HG03135 (cell line): Measurements from ENCODE around the gene XRN2.

Experiments
- ATAC-seq: cut with Tn5 transposase; IDR thresholded peaks from one replicate; pipeline ENCODE4 v1.9.1; 2021; ENCODE audit warnings: mild to moderate bottlenecking, moderate library complexity; ENCODE audit not compliant: unreplicated experiment

XRN2 gene

DNA sequence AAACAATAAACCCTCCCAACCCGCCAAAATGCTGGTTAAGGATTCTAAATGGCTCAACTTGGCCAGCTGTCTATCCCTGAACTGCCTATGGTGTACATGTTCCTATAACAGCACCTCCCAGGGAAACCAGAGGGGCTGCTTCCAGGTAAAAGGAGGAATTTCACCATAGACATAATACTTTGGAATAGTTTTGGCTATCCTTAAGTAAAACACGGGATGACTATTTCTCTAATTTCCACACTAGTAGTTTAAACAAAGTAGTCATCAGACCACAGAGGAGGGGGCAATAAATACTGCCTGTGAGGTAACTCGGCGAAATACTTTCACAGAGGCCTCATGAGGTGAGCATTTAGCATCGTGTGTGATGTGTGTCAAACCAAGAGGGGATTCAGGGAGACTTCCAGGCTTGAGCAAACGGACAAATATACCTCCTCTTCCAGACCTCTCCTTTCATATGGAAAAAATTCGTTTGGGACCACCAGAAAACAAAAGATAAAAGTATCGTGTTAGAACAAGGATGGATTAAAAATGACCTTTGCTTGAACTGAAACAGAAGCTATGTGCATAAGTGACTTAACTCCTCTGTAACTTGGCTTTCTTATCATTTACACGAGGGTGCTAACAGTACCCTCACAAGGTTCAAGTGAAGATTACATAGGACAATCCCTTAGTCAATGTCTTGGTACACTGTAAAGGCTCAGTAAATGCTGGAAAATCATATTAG lies 1.0 kb upstream of the XRN2 start:
- no peak for ATAC-seq

DNA sequence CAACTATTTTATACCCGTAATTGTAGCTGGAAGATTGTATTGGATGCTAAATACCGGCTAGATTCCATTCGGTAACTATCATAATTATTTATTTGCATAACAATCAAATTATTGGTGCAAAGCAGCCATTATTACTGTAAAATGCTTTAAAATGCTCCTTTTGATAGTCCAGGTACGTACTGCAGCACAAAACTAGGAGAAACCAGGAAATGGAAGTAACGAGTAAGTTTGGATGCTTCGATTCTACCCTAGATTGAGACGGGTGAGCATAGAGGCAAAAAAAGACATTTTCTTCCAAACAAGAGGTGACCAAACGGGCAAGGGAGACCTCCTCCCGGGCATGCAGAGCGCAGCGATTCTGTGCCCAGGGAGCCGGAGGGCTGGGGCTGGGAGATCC lies 469 bp upstream of the XRN2 start:
- ATAC-seq, result peak; percentile 6

DNA sequence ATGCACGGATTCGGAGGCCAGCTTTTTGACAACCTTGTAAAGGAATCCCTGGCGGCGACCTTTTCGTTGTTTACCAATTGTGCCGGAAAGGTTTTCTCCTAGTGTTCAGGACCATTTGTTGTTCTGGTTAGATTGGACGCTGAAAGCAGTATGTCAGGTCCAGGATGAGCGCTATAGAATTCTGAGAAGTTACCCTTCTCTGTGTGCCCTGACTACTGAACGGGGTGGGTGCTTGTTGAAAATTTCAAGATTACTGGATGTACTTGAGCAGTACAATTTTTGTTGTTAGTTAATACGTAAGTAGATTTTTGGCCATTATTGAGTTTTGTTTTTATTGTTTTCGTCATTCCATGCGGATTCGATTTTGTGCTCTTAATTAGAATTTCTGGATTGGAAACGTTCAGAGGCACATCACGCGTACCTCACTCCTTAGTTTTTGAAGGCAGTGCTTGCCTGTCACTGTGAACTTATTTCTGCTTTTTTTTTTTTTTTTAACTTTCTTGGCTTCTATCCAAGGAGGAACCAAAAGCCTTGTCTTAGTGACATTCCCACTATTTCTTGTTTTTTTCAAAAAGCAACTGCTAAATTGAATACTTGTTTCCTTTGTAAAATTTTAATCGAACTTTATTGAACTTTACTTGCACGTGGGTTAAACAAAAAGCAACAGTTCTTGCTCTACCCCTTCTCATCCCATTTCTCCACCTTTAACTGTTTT lies 898 bp downstream of the XRN2 start:
- peak; percentile 3 for ATAC-seq

DNA sequence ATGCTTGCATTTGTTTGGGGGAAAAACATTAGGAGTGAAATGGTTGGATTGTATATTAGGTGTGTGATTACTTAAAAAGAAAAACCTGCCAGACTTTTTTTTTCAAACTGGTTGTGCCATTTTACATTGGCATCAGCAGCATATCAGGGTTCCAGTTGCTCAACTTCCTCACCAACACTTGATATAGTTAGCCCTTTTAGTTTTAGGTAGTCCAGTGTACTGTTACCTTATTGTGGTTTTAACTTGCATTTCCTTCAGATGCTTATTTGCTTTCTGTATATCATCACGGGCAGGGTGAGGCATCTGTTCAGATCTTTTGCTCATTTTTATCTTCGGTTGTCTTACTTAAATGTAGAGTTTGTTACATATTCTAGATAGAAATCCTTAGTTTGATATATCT lies 5.2 kb downstream of the XRN2 start:
- ATAC-seq, result no peak

DNA sequence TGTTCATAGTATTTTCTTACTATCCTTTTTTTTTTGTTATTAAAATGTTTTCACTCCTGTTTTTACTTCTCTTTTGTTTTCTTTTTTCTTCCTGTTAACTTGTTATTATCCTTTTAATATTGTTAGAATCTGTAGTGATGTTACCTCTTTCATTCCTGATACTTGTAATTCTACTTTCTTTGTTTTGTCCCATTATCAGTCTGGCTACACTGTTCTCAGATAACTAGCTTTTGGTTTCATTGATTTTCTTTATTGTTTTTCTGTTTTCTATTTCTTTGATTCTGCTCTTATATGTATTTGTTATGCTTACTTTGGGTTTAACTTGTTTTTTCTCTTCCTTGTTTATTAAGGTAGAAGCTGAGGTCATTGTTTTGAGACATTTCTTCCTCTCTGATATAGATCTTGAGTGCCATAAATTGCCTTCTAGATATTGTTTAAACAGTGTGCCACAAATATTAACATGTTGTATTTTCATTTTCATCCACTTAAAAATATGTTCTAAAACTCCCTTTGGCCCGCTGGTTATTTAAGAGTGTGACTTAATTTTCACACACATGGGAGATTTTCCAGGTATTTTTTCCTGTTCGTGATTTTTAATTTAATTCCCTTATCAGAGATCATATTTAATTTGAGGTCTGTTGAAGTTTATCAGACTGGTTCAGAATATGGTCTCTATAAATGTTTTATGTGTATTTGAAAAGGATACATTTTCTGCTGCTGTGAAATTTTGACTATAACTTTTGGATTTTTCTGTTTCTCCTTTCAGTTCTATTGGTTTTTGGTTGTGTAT lies 6.7 kb downstream of the XRN2 start:
- no peak for ATAC-seq

DNA sequence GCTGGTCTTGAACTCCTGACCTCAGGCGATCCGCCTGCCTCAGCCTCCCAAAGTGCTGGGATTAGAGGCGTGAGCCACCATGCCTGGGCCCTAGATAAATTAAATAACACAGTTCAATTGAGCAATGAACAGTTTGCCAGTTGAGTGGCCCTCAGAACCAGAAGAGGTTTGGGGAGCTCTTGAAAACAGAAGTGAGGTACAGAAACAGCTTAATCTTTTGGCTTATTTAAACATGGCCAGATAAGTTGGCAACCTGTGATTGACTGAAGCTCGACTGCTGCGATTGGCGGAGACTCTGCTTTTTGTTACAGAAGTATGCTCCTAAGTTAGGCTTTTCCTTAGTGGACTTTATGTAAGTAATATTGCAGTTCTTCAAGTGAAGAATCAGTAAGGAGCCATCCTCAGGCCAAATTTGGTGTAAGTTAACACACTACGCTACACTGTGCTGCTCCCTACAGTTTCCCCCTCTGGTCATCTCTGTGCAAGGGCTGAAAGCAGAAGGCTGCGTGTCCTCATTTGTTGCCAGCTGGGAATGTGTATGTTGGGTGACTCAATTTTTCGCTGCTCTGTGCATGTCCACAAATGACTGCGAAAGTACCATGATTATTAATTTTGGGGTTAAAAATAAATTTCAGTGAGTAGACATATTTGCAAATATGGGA lies 9.8 kb downstream of the XRN2 start:
- ATAC-seq, result no peak

DNA sequence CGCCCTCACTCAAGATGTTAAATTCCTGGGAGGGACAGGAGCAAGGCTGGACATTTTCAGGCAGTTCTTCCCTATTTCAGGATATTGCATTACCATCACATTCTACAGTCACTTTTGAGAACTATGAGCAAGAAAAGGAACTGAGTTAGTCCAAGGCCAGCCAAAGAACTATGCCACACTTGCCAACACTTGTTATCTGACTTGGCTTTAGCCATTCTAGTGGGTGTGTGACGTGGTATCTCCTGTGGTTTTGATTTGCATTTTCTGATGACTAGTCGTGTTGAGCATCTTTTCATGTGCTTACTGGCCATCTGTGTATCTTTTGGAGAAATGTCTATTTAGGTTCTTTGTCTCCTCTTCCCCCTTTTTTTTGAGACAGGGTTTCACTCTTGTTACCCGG lies 12.0 kb downstream of the XRN2 start:
- no peak for ATAC-seq

DNA sequence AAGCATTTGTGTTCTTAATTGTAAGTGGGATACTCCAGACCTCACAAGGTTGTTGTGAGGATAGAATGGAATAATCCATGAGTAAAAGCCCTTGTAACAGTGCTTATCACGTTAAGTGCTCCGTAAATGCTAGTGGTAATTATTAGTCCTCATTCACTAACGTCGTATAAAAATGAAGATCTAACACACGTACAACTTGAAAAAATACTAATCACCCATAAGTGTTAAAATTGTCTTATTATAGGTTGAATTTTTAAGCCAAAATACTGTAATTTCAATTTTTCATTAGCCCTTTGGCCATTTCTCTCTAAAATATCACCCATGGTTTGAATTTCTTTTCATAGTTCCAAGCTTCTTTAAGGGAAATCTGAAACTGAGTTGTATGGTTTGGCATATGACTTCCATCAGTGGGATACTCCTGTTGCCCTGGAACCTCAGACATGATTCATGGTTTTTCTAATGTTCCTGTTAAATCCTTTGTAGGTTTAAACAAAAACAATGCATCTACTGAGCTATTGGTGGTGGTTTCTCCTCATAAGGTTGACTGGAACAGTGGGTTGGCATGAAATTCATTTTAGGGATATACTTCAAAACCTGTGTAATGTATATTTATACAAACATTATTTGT lies 19.1 kb downstream of the XRN2 start:
- no peak for ATAC-seq

DNA sequence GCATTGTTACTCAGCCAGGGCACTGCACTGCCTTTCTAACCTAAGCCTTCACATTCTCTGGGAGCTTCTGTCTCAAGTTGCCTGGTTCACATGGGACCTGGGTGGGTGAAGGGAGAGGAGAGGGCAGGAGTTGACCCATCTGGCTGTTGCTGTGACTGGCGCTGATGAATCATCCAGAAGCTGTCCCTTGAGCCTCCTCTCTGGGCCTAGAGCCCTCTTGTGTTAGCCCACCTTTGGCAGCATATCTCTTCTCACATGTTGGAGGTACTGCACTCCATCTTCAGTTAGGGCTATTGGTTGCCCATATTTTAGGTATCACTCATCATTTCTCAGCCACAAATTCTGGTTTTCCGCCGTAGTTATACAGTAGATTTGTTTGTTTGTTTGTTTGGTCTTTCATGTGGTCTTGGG lies 19.8 kb downstream of the XRN2 start:
- ATAC-seq, result no peak

DNA sequence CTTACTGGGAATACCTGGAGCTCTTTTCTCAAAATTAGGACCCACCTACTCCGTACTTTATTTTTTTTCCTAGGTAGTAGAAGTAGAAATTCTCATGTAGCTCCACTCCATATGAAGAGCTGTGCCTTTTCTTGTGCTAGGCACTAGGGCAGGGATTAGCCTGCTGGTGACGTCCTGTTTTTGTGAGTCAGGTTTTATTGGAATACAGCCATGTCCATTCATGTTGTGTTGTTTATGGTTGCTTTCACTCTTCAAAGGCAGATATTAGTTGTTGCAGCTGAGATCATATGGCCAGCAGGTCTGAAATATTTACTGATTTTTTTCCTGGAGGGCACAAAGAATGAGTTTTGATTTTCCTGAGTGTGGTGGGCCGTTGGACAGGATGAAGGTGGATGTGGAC lies 20.5 kb downstream of the XRN2 start:
- no peak for ATAC-seq

DNA sequence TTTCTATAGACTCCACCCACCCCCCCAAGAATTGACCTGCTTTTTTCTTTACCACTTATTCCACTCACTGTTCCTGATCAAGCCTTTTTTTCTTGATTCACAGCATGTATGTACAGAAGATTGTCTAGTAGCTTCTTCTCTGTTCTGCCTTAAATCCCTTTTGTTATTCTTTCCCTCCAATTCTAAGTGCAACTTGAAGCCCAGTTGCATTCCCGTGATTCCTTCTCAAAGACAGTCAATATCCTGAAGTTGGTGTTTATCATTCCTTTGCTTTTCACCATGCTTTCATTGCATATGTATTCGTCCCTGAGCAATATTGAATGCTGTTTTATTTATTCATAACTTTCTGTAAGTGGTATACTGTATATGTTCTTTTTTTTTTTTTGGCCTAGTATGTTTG lies 21.0 kb downstream of the XRN2 start:
- no peak for ATAC-seq

DNA sequence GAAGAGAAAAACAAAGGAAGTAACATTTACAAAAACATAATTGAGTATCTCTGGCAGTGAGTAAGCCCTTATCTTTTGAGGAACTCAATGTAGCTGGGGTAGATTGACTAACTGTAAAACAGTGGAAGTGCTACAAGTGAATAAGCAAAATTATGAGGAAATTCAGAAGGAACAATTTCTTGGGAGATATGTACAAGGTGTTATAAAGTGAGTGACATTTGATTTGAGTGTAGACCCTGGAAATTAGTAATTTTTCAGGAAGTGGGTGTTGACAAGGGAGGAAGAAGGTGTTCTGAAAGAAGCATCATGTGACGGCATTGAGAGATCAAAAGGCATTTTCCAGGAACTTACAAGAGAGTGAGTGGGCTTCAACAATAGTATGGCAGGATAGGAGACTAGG lies 22.2 kb downstream of the XRN2 start:
- no peak for ATAC-seq

DNA sequence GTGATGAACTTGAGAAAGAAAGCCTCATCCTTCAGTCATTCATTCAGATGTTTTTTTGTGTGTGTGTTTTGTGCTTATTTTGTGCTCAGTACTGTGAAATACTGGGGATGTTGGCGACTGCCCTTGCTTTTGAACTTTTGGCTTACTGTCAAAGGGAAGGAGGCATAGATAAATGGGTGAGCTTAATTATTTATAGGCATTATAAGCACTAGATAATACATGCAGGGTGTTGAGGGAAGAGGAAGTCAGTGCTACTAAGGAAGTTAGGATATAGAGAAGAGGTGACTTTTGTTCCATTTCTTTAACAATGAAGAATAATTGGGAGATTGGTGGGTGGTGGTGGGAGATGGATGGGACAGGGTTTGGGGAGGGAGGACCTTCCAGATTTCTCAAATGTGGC lies 23.6 kb downstream of the XRN2 start:
- no peak for ATAC-seq

DNA sequence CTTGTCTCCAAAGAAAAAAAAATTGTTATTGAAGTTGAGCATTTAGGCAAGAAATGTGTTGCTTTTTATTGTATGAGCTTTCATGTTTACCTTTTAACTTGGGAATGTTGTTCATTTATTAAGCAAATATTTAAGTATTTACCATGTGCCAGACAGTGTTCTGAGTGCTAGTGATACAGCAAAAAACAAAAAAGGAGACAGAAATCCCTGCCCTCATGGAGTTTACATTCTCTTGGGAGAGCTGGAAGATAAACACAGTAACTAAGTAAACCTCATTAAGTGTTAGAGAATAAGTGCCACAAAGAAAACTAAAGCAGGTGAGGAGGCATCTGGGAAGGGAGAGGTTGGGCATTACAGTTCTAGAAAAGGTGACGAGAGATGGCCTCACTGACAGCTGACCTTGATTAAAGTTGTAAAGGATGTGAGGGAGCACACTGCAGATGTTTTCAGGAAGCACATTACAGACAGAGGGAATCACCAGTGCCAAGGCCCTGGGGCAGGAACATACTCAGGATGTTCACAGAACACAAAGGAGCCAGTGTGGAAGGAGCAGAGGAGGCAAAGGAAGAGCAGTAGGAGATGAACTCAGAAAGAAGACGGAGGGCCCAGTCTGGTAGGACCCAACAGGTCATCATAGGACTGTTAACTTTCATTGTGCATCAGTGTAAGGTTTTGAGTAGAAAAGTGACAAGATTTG lies 33.5 kb downstream of the XRN2 start:
- ATAC-seq, result no peak

DNA sequence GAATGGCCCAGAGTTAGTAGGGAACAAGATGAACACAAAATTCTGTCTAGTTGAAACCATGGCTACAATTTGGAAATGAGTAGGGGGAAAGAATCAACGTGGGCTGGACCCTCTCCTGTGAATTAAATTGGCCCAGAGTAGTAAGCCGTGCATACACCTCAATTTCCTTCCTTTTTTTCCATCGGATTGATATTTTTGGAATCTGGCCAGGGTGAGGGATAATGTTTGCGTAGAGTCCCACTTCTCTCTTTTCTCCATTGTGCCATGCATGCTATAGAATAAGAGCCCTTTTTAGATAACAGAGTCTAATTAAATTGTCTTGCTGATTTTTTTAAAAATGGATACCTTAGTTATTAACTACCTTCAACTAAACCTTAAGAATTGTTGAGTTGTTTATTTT lies 35.2 kb downstream of the XRN2 start:
- no peak for ATAC-seq

DNA sequence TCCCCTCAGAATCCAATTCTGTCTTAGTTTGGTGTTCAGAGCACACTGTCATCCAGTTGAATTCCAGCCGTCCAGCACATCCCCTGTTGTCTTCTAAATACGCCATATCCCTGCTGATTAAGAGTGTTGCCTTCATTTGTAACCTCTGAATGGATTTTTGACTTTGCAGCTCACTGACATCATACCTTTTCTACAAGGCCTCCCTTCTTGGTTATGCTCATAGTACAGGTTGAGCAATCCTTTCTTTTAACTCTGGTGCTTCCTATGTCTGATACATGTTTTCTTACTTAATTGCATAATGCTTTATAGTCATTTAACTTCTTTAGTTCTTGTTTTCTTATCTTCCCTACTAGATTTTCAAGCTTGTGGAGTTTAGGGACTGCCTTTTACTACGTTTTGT lies 36.4 kb downstream of the XRN2 start:
- no peak for ATAC-seq

DNA sequence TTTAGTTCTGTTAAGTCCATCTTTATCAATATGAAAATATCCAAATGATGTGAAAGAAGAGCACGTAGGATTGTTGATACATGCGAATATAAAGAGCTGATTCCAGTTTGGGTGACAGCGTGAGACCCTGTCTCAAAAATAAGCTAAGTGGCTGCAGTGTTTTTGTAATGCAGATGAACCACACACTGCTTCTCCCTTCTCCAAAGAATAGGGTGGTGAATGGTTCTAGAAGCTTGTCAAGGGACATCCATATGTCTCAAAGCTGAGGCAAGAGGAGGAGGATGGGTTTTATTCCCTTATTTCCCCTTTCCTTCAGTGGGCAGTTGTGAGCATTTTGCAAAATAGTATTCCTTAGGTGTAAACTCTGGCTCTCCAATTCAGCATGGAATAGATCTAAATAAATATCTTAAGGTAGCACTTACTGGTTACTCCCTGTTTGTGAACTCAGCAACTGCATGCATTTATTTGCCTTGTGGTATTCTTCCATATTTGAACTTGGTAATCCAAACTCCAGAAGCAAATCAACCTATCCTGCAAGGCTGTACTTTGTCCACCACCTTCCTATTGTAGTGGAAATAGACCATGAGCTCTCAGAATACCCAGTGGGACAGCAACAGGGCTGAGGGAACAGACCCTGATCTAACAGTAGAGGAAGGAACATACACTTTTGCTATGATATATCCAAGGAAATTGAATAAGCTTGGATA lies 38.0 kb downstream of the XRN2 start:
- no peak for ATAC-seq

DNA sequence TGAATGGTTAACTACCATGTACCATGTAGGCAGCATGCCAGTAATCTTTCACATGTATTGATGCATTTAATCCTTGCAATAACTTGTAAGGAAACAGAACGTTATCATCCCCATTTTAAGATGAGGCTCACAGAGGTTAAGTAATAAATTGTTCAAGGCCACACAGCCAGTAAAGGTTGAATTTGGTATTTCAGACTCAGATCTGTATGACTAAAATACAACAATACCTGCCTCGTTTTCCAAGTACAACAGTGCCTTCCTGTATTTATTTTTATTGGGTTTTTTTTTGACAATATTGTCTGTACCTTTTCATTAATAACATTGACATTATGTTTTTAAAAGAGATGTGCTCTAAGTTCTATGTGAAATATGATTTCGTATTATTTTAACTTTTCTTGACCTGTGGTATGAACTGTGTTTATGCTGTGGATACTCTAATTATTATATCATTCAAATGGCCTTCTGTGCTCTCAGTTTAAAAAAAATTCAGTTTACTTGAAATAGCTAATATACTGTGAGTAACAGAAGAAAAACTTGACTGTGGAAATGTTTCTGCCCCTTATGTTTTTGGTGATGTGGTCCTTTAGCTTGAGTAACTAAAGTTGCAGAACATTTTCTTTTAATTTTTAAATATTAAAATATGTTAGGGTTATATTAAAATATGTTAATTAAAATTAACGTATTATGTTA lies 39.7 kb downstream of the XRN2 start:
- no peak for ATAC-seq

DNA sequence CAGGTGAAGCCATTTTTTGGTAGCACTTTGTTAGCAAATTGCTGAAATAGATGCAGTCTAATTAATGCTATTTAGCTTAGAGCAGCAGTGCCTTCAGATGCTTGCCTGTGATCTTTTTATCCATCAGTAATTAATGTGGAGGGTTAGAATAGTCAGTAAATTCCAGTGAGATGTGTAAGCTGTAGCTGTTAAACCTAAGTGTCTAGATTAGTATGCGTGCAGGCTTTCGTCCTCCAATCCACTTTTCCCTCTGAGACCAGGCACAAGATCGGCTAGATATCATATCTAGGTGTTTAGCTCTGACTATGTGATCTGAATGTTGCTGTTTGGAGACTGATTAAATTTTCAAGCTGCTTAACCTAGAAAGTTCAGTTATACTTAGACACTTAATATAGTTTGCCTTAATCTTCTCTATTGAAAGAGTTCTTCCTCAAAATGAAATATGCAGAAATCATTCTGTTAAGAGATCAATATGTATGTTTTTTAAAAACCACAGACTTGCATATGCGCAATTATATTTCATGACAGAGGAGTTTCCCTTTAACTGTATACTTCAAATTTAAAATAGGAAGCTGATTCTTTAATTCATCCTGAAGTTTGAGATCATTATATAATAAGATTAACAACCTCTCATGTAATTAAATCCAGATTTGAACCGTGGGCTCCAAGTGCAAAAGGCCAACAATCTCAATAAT lies 41.2 kb downstream of the XRN2 start:
- no peak for ATAC-seq
